SK-N-SH (cell line): ENCODE data around the gene NECTIN1. TPM values are rescaled to one million over a fixed set of nuclear protein-coding genes. Genes with fewer than 3 reads are reported as not detected.

Experiments used
- CTCF ChIA-PET: fragments of 300-600, 350-600 bp; formaldehyde crosslinking; extraction: SDS; loops from one replicate; lab custom pipeline; 2021; lab: Yijun Ruan, JAX
- POLR2A ChIA-PET: fragments of 350-600 bp; sonication (Branson Sonifier 250); formaldehyde crosslinking; extraction: SDS; loops from one replicate; lab custom pipeline; 2020; ENCODE audit warnings: antibody characterized with exemption, inconsistent platforms; lab: Yijun Ruan, JAX
- DNase-seq: peaks from one replicate; pipeline ENCODE4 v3.0.0; 2012
- H2AFZ ChIP-seq: fragments of 200-600 bp; sonication (generic); 2 replicates; pipeline ENCODE4 v1.8.1; 2016; ENCODE audit warnings: antibody characterized with exemption, mild to moderate bottlenecking, low read depth
- H3F3A ChIP-seq: fragments of 200-600 bp; sonication (generic); replicated peaks from 2 replicates; pipeline ENCODE3; 2016; ENCODE audit warnings: antibody characterized with exemption, mild to moderate bottlenecking; ENCODE audit not compliant: insufficient read depth
- H3K27ac ChIP-seq, 2 experiments: fragments of 200-500 bp in 1 of 2; fragments of 200-600 bp in 1 of 2; sonication (Bioruptor generic) in 1 of 2; sonication (generic), shearing (Covaris generic) in 1 of 2; 2 replicates each; pipeline versions ENCODE4 v1.5.1 to v1.6.1; 2014 to 2016; ENCODE audit warnings: low read depth in 2 of 2, inconsistent platforms in 1 of 2, low read length in 1 of 2, mild to moderate bottlenecking in 1 of 2, mixed read lengths in 1 of 2
- H3K27me3 ChIP-seq: fragments of 200-600 bp; sonication (generic), shearing (Covaris generic); 2 replicates; pipeline ENCODE4 v1.6.1; 2016; ENCODE audit warnings: mixed run types; ENCODE audit not compliant: insufficient read depth
- H3K36me3 ChIP-seq, 2 experiments: fragments of 200-500 bp in 1 of 2; fragments of 200-600 bp in 1 of 2; sonication (Bioruptor generic) in 1 of 2; sonication (generic) in 1 of 2; replicated peaks in 1 of 2; 2 replicates each; pipeline versions ENCODE3 to v1.5.1; 2014 to 2016; ENCODE audit warnings: low read length in 1 of 2, mild to moderate bottlenecking in 1 of 2; ENCODE audit not compliant: insufficient read depth in 2 of 2, control insufficient read depth in 1 of 2
- H3K4me1 ChIP-seq, 2 experiments: fragments of 200-500 bp in 1 of 2; fragments of 200-600 bp in 1 of 2; sonication (Bioruptor generic) in 1 of 2; sonication (generic), shearing (Covaris generic) in 1 of 2; 2 replicates each; pipeline versions ENCODE4 v1.5.1 to v1.6.1; 2014 to 2016; ENCODE audit warnings: low read depth in 1 of 2, low read length in 1 of 2, mixed run types in 1 of 2; ENCODE audit not compliant: insufficient read depth in 2 of 2, control insufficient read depth in 1 of 2
- H3K4me2 ChIP-seq: fragments of 200-600 bp; sonication (generic), shearing (Covaris generic); 2 replicates; pipeline ENCODE4 v1.6.1; 2017; ENCODE audit warnings: mixed run types
- H3K4me3 ChIP-seq, 2 experiments: fragments of 200-500 bp in 1 of 2; fragments of 200-600 bp in 1 of 2; sonication (Bioruptor generic) in 1 of 2; sonication (generic), shearing (Covaris generic) in 1 of 2; 2 replicates each; pipeline versions ENCODE4 v1.5.1 to v1.8.1; 2014 to 2016; ENCODE audit warnings: low read depth in 2 of 2, inconsistent platforms in 1 of 2, low read length in 1 of 2, mild to moderate bottlenecking in 1 of 2, mixed read lengths in 1 of 2, moderate library complexity in 1 of 2
- H3K79me2 ChIP-seq: fragments of 200-600 bp; sonication (generic); 2 replicates; pipeline ENCODE4 v1.8.1; 2017; ENCODE audit warnings: mild to moderate bottlenecking; ENCODE audit not compliant: insufficient read depth
- H3K9ac ChIP-seq: fragments of 200-600 bp; sonication (generic); 2 replicates; pipeline ENCODE4 v1.6.1; 2017; ENCODE audit warnings: mixed run types
- H3K9me2 ChIP-seq: fragments of 200-600 bp; sonication (generic); 2 replicates; pipeline ENCODE4 v1.6.1; 2017; ENCODE audit warnings: mixed run types
- H3K9me3 ChIP-seq: fragments of 200-600 bp; sonication (generic); 2 replicates; pipeline ENCODE4 v1.6.1; 2017; ENCODE audit warnings: mixed run types, mild to moderate bottlenecking, moderate library complexity
- H4K20me1 ChIP-seq: fragments of 200-600 bp; sonication (generic); 2 replicates; pipeline ENCODE4 v1.6.1; 2017; ENCODE audit warnings: mild to moderate bottlenecking, mixed run types; ENCODE audit not compliant: insufficient read depth
- EP300 ChIP-seq, 2 experiments: IDR thresholded peaks; 2 replicates each; pipeline versions ENCODE4 v1.4.0 to v1.6.1; 2012; ENCODE audit warnings: borderline replicate concordance in 1 of 2, low read depth in 1 of 2, low read length in 1 of 2
- FOSL2 ChIP-seq: IDR thresholded peaks from 2 replicates; pipeline ENCODE4 v1.4.0; 2012; ENCODE audit warnings: low read depth, mild to moderate bottlenecking, moderate library complexity, borderline replicate concordance
- FOXJ3 ChIP-seq: sonication (generic); formaldehyde crosslinking; IDR thresholded peaks from 2 replicates; pipeline ENCODE4 v1.5.1; 2020; ENCODE audit warnings: mild to moderate bottlenecking, missing genetic modification reagents
- FOXM1 ChIP-seq: IDR thresholded peaks from 2 replicates; pipeline ENCODE4 v1.4.0; 2012; ENCODE audit warnings: low read depth, mild to moderate bottlenecking
- GATA2 ChIP-seq: sonication (generic); formaldehyde crosslinking; IDR thresholded peaks from 2 replicates; pipeline ENCODE4 v1.5.0; 2020; ENCODE audit warnings: mild to moderate bottlenecking, missing genetic modification reagents
- POLR2AphosphoS5 ChIP-seq: IDR thresholded peaks from 2 replicates; pipeline ENCODE4 v1.6.1; 2012; ENCODE audit warnings: low read depth, low read length
- RFX5 ChIP-seq: IDR thresholded peaks from 2 replicates; pipeline ENCODE4 v1.6.1; 2012; ENCODE audit warnings: mild to moderate bottlenecking, improper control_type of control experiment, low read length
- TAF1 ChIP-seq: IDR thresholded peaks from 2 replicates; pipeline ENCODE4 v1.6.1; 2012; ENCODE audit warnings: low read depth, mild to moderate bottlenecking, low read length, moderate library complexity, borderline replicate concordance
- USF1 ChIP-seq: IDR thresholded peaks from 2 replicates; pipeline ENCODE4 v1.4.0; 2012; ENCODE audit warnings: low read depth, borderline replicate concordance
- YY1 ChIP-seq: IDR thresholded peaks from 2 replicates; pipeline ENCODE4 v1.4.0; 2012; ENCODE audit warnings: low read depth, mild to moderate bottlenecking
- ZBTB33 ChIP-seq: IDR thresholded peaks from 2 replicates; pipeline ENCODE4 v1.4.0; 2012; ENCODE audit warnings: low read depth, borderline replicate concordance
- WGBS: methylation state at CpG from one replicate; pipeline ENCODE4 v1.1.6; 2017; ENCODE audit warnings: low lambda C conversion rate; 5-methylcytosine and 5-hydroxymethylcytosine counted together
- polyA plus RNA-seq, 3 experiments: library from polyadenylated mRNA; depleted of rRNA; stranded (reverse); fragments of >200 nt; gene quantifications; 2 replicates each; pipeline ENCODE4 v1.2.3, GENCODE V29; 2012
- TF ChIP-seq, protein P1 (sequence below): IDR thresholded peaks from 2 replicates; pipeline ENCODE4 v1.6.1; 2012; ENCODE audit warnings: mild to moderate bottlenecking, low read depth, low read length, moderate library complexity

The NECTIN1 gene
- polyA plus RNA-seq, 1 of the 3 experiments (the other 2 are of a cell fraction): 9.1 TPM

GRCh38 chr11:119711476-119711875, 17.5 kb downstream of the NECTIN1 start:
- Histone ChIP-seq H3K9ac (no peak overlapping the region), H3K4me2 (no peak overlapping the region)
- no peak for TF ChIP-seq FOSL2
- TF ChIP-seq GATA2 (CRISPR knock-in tag): no peak
- TF ChIP-seq USF1: no peak
- TF ChIP-seq, protein P1, sequence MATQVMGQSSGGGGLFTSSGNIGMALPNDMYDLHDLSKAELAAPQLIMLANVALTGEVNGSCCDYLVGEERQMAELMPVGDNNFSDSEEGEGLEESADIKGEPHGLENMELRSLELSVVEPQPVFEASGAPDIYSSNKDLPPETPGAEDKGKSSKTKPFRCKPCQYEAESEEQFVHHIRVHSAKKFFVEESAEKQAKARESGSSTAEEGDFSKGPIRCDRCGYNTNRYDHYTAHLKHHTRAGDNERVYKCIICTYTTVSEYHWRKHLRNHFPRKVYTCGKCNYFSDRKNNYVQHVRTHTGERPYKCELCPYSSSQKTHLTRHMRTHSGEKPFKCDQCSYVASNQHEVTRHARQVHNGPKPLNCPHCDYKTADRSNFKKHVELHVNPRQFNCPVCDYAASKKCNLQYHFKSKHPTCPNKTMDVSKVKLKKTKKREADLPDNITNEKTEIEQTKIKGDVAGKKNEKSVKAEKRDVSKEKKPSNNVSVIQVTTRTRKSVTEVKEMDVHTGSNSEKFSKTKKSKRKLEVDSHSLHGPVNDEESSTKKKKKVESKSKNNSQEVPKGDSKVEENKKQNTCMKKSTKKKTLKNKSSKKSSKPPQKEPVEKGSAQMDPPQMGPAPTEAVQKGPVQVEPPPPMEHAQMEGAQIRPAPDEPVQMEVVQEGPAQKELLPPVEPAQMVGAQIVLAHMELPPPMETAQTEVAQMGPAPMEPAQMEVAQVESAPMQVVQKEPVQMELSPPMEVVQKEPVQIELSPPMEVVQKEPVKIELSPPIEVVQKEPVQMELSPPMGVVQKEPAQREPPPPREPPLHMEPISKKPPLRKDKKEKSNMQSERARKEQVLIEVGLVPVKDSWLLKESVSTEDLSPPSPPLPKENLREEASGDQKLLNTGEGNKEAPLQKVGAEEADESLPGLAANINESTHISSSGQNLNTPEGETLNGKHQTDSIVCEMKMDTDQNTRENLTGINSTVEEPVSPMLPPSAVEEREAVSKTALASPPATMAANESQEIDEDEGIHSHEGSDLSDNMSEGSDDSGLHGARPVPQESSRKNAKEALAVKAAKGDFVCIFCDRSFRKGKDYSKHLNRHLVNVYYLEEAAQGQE: no peak
- no peak for TF ChIP-seq EP300 (IDR thresholded peaks at IDR 0.05; ENCODE audit: borderline replicate concordance in 1 of 2, low read depth in 1 of 2, low read length in 1 of 2)
- no peak for TF ChIP-seq TAF1
- TF ChIP-seq RFX5: no peak
- no peak for TF ChIP-seq POLR2AphosphoS5
- TF ChIP-seq YY1: no peak
- TF ChIP-seq FOXJ3 (CRISPR knock-in tag): no peak
- no peak for TF ChIP-seq FOXM1
- no peak for TF ChIP-seq ZBTB33
- TF ChIP-seq, all 33 proteins: peak for 0
- H4K20me1 ChIP-seq: no peaks in the 10 kb centered on the region
- H3K4me3 ChIP-seq: no peak overlapping the region
- 92% methylated on average over 4 of the region's 4 CpGs for WGBS
- H3K79me2 ChIP-seq: no peaks in the 10 kb centered on the region
- no peak for DNase-seq
- H2AFZ ChIP-seq: no peak overlapping the region
- CTCF ChIA-PET: interaction anchor here (0.6 to 3.3 kb wide), 4 partner anchors 18 to 587 kb away, joined by 3 to 21 read pairs (median 8); partner anchors contain the start of gene NECTIN1
- no peak overlapping the region; a peak in 1 of 4 replicates for H3K27ac ChIP-seq
- peaks cover 2 to 65% of the 10 kb centered on the region in 2 experiments; a peak in 2 of 4 replicates for H3K4me1 ChIP-seq
- H3K36me3 ChIP-seq: no peaks in the 10 kb centered on the region
- H3F3A ChIP-seq: no peaks in the 10 kb centered on the region
- no peaks in the 10 kb centered on the region for H3K27me3 ChIP-seq
- H3K9me2 ChIP-seq: no peaks in the 10 kb centered on the region
- H3K9me3 ChIP-seq: no peaks in the 10 kb centered on the region
- POLR2A ChIA-PET: no interaction called here
